GM13976 (cell line): ENCODE results near the gene EVX1.

Experiments used
- DNase-seq: peaks from one replicate; pipeline ENCODE4 v3.0.0; 2012; ENCODE audit warnings: low spot score
- in situ Hi-C: fragments of 300-500 bp; cut with MboI; formaldehyde crosslinking; loops from one replicate; pipeline ENCODE4 v1.12.0; 2022; ENCODE audit warnings: low sequenced_read_pairs, mixed read lengths, inconsistent platforms; ENCODE audit not compliant: unreplicated experiment
- TF ChIP-seq, protein P1 (sequence below): IDR thresholded peaks from 2 replicates; pipeline ENCODE4 v1.5.1; 2012; ENCODE audit warnings: borderline replicate concordance, mild to moderate bottlenecking; ENCODE audit not compliant: insufficient read depth; ENCODE audit errors: extremely low read depth, missing control alignments, control extremely low read depth

EVX1 gene

DNA sequence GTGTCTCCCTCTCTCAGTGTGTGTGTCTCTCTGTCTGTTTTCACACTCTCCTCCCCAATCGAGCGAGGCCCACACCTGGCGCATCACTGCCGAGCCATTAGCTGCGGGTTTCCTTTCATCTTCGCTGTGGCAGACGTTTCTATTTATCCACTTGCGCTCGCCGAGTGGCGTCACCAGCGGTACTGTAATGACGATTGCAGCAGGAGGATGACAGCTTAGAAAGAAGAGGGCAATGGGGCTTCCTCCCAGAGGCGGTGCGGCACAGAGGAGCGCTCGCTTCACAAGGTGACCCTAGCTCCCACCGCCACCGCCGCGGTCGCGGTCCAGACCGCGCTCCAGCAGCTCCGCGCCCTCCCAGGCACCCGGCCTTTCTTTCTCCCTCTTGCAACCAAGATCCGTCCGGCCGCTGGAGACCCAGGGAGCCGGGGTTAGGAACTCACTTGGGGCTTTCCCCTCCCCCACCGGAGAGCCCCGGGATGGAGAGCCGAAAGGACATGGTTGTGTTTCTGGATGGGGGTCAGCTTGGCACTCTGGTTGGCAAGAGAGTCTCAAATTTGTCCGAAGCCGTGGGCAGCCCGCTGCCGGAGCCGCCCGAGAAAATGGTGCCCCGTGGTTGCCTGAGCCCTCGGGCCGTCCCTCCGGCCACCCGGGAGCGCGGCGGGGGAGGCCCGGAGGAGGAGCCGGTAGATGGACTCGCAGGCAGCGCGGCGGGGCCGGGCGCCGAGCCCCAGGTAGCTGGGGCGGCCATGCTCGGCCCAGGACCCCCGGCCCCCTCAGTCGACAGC is at the start of gene EVX1:
Gene EVX1 (plus strand): TSS at position 248 of the 785 bp plus-strand sequence. CDS start 229 bp downstream, at position 477.
- DNase-seq = no peak
- TF ChIP-seq, protein P1, sequence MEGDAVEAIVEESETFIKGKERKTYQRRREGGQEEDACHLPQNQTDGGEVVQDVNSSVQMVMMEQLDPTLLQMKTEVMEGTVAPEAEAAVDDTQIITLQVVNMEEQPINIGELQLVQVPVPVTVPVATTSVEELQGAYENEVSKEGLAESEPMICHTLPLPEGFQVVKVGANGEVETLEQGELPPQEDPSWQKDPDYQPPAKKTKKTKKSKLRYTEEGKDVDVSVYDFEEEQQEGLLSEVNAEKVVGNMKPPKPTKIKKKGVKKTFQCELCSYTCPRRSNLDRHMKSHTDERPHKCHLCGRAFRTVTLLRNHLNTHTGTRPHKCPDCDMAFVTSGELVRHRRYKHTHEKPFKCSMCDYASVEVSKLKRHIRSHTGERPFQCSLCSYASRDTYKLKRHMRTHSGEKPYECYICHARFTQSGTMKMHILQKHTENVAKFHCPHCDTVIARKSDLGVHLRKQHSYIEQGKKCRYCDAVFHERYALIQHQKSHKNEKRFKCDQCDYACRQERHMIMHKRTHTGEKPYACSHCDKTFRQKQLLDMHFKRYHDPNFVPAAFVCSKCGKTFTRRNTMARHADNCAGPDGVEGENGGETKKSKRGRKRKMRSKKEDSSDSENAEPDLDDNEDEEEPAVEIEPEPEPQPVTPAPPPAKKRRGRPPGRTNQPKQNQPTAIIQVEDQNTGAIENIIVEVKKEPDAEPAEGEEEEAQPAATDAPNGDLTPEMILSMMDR = no peak
- in situ Hi-C loops = loop anchor here (10.0 kb wide), 1 partner anchor 48 kb away; no protein-coding TSS in a partner anchor

DNA sequence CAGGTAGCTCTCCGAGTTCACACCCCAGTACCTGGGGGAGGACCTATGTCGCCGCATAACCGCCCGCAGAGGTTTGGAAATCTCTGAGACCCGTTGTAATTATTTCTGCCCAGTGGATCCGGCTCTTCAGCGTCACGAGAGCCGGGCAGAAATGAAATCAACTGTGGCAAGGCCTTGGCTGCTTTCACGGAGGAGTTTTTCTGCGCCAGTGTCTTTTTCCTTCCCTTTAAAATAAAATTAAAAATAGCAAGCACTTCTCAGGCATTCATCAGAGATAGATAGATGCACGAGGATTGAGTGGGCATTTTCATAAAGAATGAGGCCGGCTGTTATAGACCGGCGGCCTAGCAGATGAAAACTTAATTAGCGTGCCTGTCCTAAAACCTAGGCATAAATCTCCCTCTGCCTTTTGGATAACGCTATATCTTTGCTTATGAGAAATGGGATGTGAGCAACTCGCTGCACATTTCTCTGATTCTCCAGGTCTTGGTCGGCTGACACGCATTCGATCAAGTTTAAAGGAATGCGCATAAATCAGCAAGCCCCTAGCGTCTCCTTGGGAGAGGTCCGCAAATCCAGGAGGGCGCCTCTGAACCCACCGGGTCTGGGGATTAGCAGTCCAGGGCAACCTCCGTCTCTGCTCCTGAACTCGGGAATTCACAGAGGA is 49.1 kb upstream of the EVX1 start:
- in situ Hi-C loops = loop anchor here (10.0 kb wide), 2 partner anchors 51 to 731 kb away; partner anchors contain the start of gene EVX1
- TF ChIP-seq, protein P1 = no peak
- no peak for DNase-seq

DNA sequence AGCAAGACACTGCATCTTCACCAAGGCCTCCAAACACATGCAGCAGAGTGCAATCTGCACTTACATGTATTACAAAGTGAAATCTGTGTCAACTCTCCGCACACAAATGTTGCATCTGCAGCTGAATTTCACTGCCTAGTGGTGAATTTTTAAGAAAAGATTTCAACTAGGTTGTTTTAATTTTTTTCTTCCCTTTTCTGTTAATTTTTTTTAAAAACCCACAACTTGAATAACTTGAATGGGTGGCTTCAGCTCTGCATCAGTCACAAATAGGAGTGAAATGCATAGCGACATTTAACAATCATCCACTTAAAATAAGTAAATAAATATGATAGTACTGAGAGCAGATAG is 48.6 kb upstream of the EVX1 start:
- TF ChIP-seq, protein P1 = no peak
- no peak for DNase-seq
- in situ Hi-C loops = loop anchor here (10.0 kb wide), 2 partner anchors 51 to 731 kb away; partner anchors contain the start of gene EVX1

DNA sequence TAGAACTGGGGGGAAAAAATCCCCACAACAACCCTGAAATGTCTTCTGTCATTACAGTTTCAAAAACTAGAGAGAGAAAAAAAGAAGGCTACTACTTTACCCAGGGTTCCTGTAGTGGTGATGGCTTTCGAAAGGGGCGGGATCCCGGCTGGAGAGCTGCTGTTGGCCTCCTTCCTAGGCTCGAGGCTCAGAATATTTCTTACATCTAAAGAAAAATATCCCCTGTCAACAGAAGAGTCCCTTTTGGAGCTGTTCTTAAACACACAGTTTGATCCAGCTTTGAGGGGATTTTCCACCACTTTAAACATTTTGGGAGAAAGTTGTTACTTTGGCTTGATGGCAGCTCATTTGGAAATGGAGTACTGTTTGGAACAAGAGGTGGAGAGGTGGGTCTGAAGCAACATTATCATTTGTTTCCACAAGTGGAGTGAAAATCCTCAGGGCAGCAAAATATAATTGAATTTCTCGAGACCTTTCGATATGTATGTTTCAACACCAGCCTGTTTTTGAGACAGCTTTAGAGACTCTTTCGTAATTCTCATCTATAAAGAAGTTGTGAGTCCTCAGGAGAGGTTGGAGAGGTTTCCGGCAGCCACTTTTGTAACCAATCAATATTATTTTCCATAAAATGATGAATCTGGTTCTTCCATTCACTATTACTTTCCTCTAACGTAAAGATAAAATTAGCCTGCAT is 47.8 kb upstream of the EVX1 start:
- in situ Hi-C loops = loop anchor here (10.0 kb wide), 2 partner anchors 50 to 730 kb away; partner anchors contain the start of gene EVX1
- DNase-seq = no peak
- TF ChIP-seq, protein P1 = no peak

DNA sequence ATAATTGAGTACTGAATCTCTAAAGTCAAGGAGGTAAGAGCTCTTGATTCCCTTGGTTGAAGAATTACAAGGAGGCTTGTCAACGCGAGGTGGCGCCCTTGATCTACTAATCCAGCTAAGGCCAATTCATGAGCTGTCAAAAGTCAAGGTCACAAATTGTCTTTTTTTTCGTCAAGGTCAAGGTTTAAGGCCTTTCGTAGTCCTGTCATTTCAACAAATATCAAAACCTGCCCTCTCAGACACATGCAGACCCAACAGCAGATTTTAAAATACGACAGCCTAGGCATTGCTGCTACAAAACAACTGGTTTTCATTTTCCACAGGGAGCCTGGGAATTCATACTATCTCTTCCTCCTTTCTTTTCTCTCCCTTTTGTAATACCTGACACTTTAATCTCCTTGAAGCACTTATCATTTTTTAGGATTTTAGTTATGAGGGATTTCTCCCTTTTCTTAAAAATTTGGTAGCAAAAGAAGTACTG is 46.3 kb upstream of the EVX1 start:
- TF ChIP-seq, protein P1 = peak; percentile 75
- in situ Hi-C loops = loop anchor here (10.0 kb wide), 2 partner anchors 48 to 728 kb away; partner anchors contain the start of gene EVX1
- peak; percentile 72 for DNase-seq
